ENCODE results near the gene OR5L2.
"Not testable (repeated sequence)": the region's sequence is repeated elsewhere in the genome, so short reads cannot be mapped to it uniquely, and the experiment has no call there.

The OR5L2 gene

GRCh38 chr11:55826919-55827318 lies at the start of gene OR5L2:
Gene OR5L2, plus strand, starts transcription at chr11:55827219. Its CDS starts 0 bp downstream, at chr11:55827219.
- no peak for DNase-seq (ENCODE audit: low read depth in 2 of 3, low spot score in 2 of 3)

DNA sequence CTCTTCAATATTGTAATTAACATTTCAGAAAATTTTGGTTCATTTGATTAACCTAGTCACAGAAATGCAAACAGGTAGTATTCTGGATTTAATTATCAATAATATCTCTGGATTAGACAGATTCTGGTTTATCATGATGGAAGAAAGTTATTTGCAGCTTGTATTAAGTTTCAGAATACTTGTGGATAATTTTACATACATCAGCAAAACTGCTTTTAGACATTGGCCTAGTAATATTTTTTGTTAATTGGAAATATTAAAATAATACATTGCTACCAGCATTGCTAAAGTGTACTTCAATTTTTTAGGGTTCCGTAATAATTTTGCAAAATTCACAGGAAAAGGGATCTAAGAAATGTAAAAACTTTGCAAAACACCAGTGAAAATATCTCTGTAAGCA lies 35.4 kb upstream of the OR5L2 start:
- no peak for DNase-seq (ENCODE audit: low read depth in 2 of 3, low spot score in 2 of 3)

GRCh38 chr11:55793321-55793720 lies 33.7 kb upstream of the OR5L2 start:
- DNase-seq (ENCODE audit: low read depth in 2 of 3, low spot score in 2 of 3) = no peak

- no peak for DNase-seq (ENCODE audit: low read depth in 2 of 3, low spot score in 2 of 3)
These were observed 31.8 kb upstream of the OR5L2 start, which contains the start of gene OR5D14 for GRCh38 chr11:55795256-55795655. Gene OR5D14, plus strand, starts transcription at chr11:55795556. Its CDS starts 0 bp downstream, at chr11:55795556.

DNA sequence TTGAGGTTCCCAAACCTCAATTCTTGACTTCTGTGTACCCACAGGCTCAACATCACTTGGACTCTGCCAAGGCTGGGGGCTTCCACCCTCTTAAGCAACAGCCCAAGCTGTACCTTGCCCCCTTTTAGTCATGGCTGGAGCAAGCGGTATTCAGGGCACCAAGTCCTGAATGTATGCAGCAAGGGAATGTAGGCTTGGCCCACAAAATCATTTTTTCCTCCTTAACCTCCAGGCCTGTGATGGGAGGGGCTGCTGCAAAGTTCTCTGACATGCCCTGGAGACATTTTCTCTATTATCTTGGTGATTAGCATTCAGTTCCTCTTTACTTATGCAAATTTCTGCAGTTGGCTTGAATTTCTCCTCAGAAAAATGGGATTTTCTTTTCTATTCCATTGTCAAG lies 20.8 kb upstream of the OR5L2 start:
- DNase-seq (ENCODE audit: low read depth in 2 of 3, low spot score in 2 of 3) = no peak

DNA sequence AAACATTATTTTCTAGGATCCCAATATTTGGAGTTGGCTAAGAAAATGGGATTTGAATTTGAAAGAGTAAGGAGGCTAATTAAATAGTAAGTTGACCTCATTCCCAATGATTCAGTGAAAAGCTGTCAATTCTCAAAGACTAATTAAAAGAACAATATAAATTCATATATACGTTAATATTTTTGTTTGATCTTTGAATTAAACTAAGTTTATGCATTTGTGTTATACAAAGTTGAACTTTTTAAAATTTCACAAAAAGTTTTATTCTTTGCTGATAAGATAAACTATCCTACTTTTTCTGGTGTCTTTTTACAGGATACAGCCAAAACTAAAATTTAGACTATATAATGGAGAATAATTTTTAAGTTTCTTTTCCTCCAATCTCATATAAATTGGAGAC lies 16.0 kb upstream of the OR5L2 start, which contains the start of gene OR5L1:
Gene OR5L1 (plus strand): TSS at position 301 of the 400 bp plus-strand sequence. CDS start 100 bp downstream, outside the sequence.
- DNase-seq (ENCODE audit: low read depth in 2 of 3, low spot score in 2 of 3) = no peak

- DNase-seq (ENCODE audit: low read depth in 2 of 3, low spot score in 2 of 3) = no peak
These were observed 7.7 kb upstream of the OR5L2 start, which contains the start of gene OR5D18 for GRCh38 chr11:55819330-55819729. Gene OR5D18, plus strand, starts transcription at chr11:55819630. Its CDS starts 0 bp downstream, at chr11:55819630.

- DNase-seq (ENCODE audit: low read depth in 2 of 3, low spot score in 2 of 3) = no peak
These were observed 11.4 kb downstream of the OR5L2 start, which contains the start of gene OR5D16 for GRCh38 chr11:55838452-55838851. Gene OR5D16, plus strand, starts transcription at chr11:55838752. Its CDS starts 0 bp downstream, at chr11:55838752.

DNA sequence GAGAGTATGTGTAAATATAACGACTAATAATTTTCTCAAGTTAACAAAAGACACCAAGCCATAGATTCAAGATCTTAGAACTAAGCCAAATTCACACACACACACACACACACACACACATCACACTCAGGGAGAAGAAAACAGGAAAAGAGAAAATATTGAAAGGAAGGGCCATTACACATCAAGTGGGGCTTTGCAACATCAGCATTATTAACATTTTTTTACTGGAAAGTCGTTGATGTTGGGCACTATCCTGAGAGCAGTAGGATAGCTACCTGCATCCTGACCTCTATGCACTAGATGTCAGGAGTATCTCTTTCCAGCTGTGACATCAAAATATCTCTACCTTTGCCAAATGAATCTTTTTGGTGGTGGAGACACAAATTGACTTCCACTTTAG lies 20.4 kb downstream of the OR5L2 start:
- no peak for DNase-seq (ENCODE audit: low read depth in 2 of 3, low spot score in 2 of 3)

- no peak for DNase-seq (ENCODE audit: low read depth in 2 of 3, low spot score in 2 of 3)
These were observed 22.0 kb downstream of the OR5L2 start for GRCh38 chr11:55849037-55849436.

DNA sequence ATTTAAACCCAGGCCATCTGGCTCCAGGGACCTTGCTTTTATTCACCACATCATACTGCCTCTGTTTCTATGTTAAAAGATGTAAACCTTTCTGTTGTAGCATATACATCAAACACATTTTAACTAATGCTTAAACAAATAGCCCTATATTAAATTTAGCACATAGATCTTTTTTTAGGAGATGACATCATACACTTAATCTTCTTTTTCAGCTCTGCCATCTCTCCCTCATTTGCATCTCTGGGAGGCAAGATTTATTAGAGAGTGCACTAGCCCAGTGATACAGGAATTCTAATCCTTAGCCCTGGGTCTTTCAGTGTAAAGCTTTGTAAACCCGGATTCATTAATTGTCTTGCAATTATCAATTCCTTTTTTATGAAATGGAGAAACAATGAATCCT lies 25.1 kb downstream of the OR5L2 start:
- no peak for DNase-seq (ENCODE audit: low read depth in 2 of 3, low spot score in 2 of 3)

DNA sequence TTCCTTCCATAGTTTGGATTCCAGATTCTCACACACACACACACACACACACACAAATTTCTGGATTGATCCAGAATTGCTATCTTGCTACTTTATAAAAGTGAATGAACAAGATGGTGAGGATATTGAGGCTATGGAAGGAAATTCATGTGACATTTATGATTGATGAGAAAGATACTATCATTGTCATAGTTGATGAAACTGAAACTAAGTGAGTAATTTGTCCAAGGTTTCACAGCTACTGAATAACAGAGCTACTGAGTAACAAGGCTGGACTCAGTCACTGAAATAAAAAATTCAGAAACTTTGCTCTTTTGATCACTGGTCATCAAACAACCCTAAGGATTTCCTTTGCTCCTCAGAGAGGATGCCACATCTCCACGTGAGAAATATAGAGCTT lies 27.7 kb downstream of the OR5L2 start:
- no peak for DNase-seq (ENCODE audit: low read depth in 2 of 3, low spot score in 2 of 3)

- DNase-seq (ENCODE audit: low read depth in 2 of 3, low spot score in 2 of 3) = not testable (repeated sequence)
These were observed 40.3 kb downstream of the OR5L2 start for GRCh38 chr11:55867354-55867753.

- not testable (repeated sequence) for DNase-seq (ENCODE audit: low read depth in 2 of 3, low spot score in 2 of 3)
These were observed 45.7 kb downstream of the OR5L2 start for GRCh38 chr11:55872731-55873130.

GRCh38 chr11:55873146-55873545 lies 46.1 kb downstream of the OR5L2 start:
- DNase-seq (ENCODE audit: low read depth in 2 of 3, low spot score in 2 of 3) = not testable (repeated sequence)

All from activated CD8-positive, alpha-beta memory T cell treated with anti-CD3 and anti-CD28 coated beads for 48 hours (primary cell).